ENCODE measurements around the gene PRKAG1.

GRCh38 chr12:49051373-49051764 lies 32.8 kb upstream of the PRKAG1 start:
- TF ChIP-seq CTCF (IDR thresholded peaks at IDR 0.05) = no peak
- no peak for TF ChIP-seq POLR2A (IDR thresholded peaks at IDR 0.05)

Measured in heart left ventricle (tissue), 13 donors.